Naive thymus-derived CD4-positive, alpha-beta T cell (primary cell): Measurements from ENCODE around the gene SNRPD3. TPM values are rescaled to one million over a fixed set of nuclear protein-coding genes. Genes with fewer than 3 reads are reported as not detected.

Source experiments
- ATAC-seq: fragments of 150-1000 bp; cut with Tn5 transposase; 2 replicates; pipeline ENCODE4 v1.10.0; 2021; ENCODE audit warnings: mild to moderate bottlenecking, moderate library complexity
- CTCF ChIA-PET: fragments of 350-600 bp; sonication (Branson Sonifier 250); formaldehyde crosslinking; loops from one replicate; lab custom pipeline; 2021; ENCODE audit warnings: antibody characterized with exemption; lab: Charles Lee
- POLR2A ChIA-PET: fragments of 350-600 bp; sonication (Branson Sonifier 250); formaldehyde crosslinking; loops from one replicate; lab custom pipeline; 2021; ENCODE audit warnings: antibody characterized with exemption, inconsistent platforms; lab: Charles Lee
- DNase-seq, 9 donors: peaks; one replicate each; pipeline versions ENCODE4 v3.0.0 to v3.0.0-alpha.2; 2020 to 2022; ENCODE audit warnings: mixed read lengths in 1 of 9
- H3K27ac ChIP-seq: one replicate; pipeline ENCODE4 v1.7.0; 2013; ENCODE audit warnings: mild to moderate bottlenecking, low read depth, low read length, moderate library complexity
- H3K27me3 ChIP-seq, 2 donors: one replicate each; pipeline ENCODE4 v1.7.0; 2013; ENCODE audit warnings: low read length in 2 of 2, mild to moderate bottlenecking in 2 of 2, moderate library complexity in 2 of 2; ENCODE audit not compliant: control insufficient read depth in 2 of 2, insufficient read depth in 2 of 2
- H3K36me3 ChIP-seq, 3 experiments: 1 replicate in 2 of 3; 2 replicates in 1 of 3; pipeline ENCODE4 v1.7.0; 2013; ENCODE audit warnings: low read length in 3 of 3, mild to moderate bottlenecking in 3 of 3, moderate library complexity in 1 of 3; ENCODE audit not compliant: insufficient read depth in 3 of 3, control insufficient read depth in 2 of 3
- H3K4me1 ChIP-seq, 2 donors: one replicate each; pipeline ENCODE4 v1.7.0; 2013; ENCODE audit warnings: low read length in 2 of 2, mild to moderate bottlenecking in 2 of 2, moderate library complexity in 1 of 2; ENCODE audit not compliant: control insufficient read depth in 2 of 2, insufficient read depth in 2 of 2
- H3K4me3 ChIP-seq: 2 replicates; pipeline ENCODE4 v1.7.0; 2013; ENCODE audit warnings: mild to moderate bottlenecking, low read length
- H3K9me3 ChIP-seq, 3 experiments: 1 replicate in 2 of 3; 2 replicates in 1 of 3; pipeline ENCODE4 v1.7.0; 2013; ENCODE audit warnings: low read length in 3 of 3; ENCODE audit not compliant: control insufficient read depth in 2 of 3
- H3K27ac Mint-ChIP-seq, 9 donors: one replicate each; pipeline ENCODE4 v1.8.0; 2020 to 2022; ENCODE audit warnings: mixed read lengths in 9 of 9, mild to moderate bottlenecking in 8 of 9, moderate library complexity in 5 of 9, inconsistent platforms in 2 of 9
- H3K27me3 Mint-ChIP-seq, 5 donors: one replicate each; pipeline ENCODE4 v1.8.0; 2021 to 2022; ENCODE audit warnings: mixed read lengths in 5 of 5, mild to moderate bottlenecking in 1 of 5
- H3K36me3 Mint-ChIP-seq, 5 donors: one replicate each; pipeline ENCODE4 v1.8.0; 2020 to 2022; ENCODE audit warnings: mixed read lengths in 5 of 5, mild to moderate bottlenecking in 3 of 5, inconsistent platforms in 1 of 5
- H3K4me1 Mint-ChIP-seq, 7 donors: one replicate each; pipeline ENCODE4 v1.8.0; 2020 to 2022; ENCODE audit warnings: mixed read lengths in 7 of 7, mild to moderate bottlenecking in 3 of 7, inconsistent platforms in 1 of 7
- H3K4me3 Mint-ChIP-seq, 10 donors: one replicate each; pipeline ENCODE4 v1.8.0; 2020 to 2022; ENCODE audit warnings: mild to moderate bottlenecking in 10 of 10, mixed read lengths in 10 of 10, moderate library complexity in 6 of 10, inconsistent platforms in 2 of 10
- H3K9me3 Mint-ChIP-seq, 11 donors: one replicate each; pipeline ENCODE4 v1.8.0; 2020 to 2022; ENCODE audit warnings: mixed read lengths in 11 of 11, mild to moderate bottlenecking in 4 of 11, inconsistent platforms in 1 of 11, moderate library complexity in 1 of 11
- intact Hi-C, 2 donors: fragments of 100-400 bp; cut with micrococcal nuclease; formaldehyde crosslinking; loops; one replicate each; pipeline ENCODE4 v1.15.1; 2023
- polyA plus RNA-seq, 2 donors: library from polyadenylated mRNA; unstranded; fragments of 300-500 nt; fragmentation: Illumina TruSeq; gene quantifications; one replicate each; pipeline ENCODE4 v1.2.3, GENCODE V29; 2021
- total RNA-seq, 6 experiments: library from RNA in 5 of 6; stranded (reverse) in 5 of 6; gene quantifications; 1 replicate in 5 of 6; 2 replicates in 1 of 6; pipeline ENCODE4 v1.2.3 and lab custom pipeline; 2021 to 2026

The SNRPD3 gene
- total and polyA plus RNA-seq, 7 experiments from 2014 or later, result 47.5 to 95.1 (median 83.8) TPM

DNA sequence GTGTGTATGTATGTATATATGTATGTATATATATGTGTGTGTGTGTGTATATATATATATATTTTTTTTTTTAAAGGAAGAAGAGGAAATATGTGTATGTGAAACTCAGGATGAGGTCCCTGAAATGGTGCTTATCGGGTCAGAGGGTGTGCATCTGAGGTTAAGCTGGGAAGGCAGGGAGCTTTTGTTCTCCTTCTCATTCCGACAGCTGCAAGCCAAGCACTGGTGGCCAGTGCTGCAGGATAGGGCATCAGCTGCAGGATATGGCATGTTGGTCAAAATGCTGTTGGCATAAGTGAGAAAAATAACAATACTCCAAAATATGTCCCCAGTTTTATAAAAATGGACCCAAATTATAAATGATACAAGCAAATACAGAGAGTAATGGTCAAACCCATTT lies 7.4 kb downstream of the SNRPD3 start:
- Histone ChIP-seq H3K27me3 (no peaks in the 10 kb centered on the region), H3K27ac (peak overlapping the region; percentile 9), H3K36me3 (peaks cover 6 to 81% (median 13%) of the 10 kb centered on the region in 3 experiments), H3K9me3 (no peaks in the 10 kb centered on the region), H3K4me3 (no peak overlapping the region), H3K4me1 (peaks cover 7 to 29% of the 10 kb centered on the region in 2 donors)
- peak overlapping the region in 1 of 9 donors; percentile 18 for H3K27ac Mint-ChIP-seq
- no peaks in the 10 kb centered on the region for H3K27me3 Mint-ChIP-seq
- H3K4me3 Mint-ChIP-seq, result peak overlapping the region in 2 of 10 donors; percentile 9 to 36
- DNase-seq (no peak), ATAC-seq (no peak)
- peaks cover 32 to 76% (median 63%) of the 10 kb centered on the region in 7 donors for H3K4me1 Mint-ChIP-seq
- CTCF ChIA-PET, result no interaction called here
- POLR2A ChIA-PET, result no interaction called here
- intact Hi-C loops, result no loop called here
- no peaks in the 10 kb centered on the region for H3K9me3 Mint-ChIP-seq
- peaks cover 6 to 23% (median 12%) of the 10 kb centered on the region in 5 donors for H3K36me3 Mint-ChIP-seq

DNA sequence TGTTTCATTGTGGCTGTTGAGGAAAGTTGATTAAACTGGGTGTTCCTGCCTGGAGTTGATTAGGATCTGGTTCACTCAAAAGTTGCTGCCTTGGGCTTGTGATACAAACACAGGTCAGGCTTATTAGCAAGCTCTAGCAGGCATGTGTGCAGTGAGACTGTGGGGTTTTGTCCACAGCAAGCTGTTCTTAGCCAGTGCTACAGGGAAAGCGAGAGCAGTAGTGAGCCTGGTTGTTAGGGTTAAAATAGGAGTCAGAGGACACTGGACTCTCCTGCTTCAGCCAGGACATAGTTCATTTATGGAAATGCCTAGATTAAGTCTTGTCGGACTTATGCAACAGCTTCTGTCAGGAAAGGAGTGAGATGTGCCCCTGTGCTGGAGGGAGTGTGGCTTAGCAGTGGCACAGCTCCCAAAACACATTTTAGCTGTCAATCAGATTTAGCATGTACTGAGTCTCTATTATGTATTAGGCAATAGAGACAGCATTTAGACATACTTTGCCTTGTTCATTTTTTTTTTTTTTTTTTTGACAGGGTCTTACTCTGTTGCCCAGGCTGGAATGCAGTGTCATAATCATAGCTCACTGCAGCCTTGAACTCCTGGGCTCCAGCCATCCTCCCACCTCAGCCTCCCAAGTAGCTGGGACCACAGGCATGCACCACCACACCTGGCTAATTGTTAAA lies 8.7 kb downstream of the SNRPD3 start:
- no peak overlapping the region for H3K4me3 ChIP-seq
- no peaks in the 10 kb centered on the region for H3K27me3 ChIP-seq
- Mint-ChIP-seq H3K4me3 (peak overlapping the region in 5 of 10 donors; percentile 8 to 36 (median 19)), H3K4me1 (peaks cover 25 to 63% (median 50%) of the 10 kb centered on the region in 7 donors), H3K9me3 (no peaks in the 10 kb centered on the region), H3K27me3 (no peaks in the 10 kb centered on the region), H3K27ac (peak overlapping the region in 6 of 9 donors; percentile 45 to 83 (median 74)), H3K36me3 (peaks cover 0 to 25% (median 8%) of the 10 kb centered on the region in 5 donors)
- H3K36me3 ChIP-seq, result peaks cover 13 to 78% (median 18%) of the 10 kb centered on the region in 3 experiments
- H3K9me3 ChIP-seq, result no peaks in the 10 kb centered on the region
- CTCF ChIA-PET, result no interaction called here
- ATAC-seq, result no peak
- POLR2A ChIA-PET, result no interaction called here
- no peak overlapping the region for H3K27ac ChIP-seq
- intact Hi-C loops, result loop anchor here in 1 of 2 donors (1.0 kb wide), 1 partner anchor 14 kb away; no protein-coding TSS in a partner anchor
- no peak for DNase-seq
- peaks cover 7 to 22% of the 10 kb centered on the region in 2 donors for H3K4me1 ChIP-seq

DNA sequence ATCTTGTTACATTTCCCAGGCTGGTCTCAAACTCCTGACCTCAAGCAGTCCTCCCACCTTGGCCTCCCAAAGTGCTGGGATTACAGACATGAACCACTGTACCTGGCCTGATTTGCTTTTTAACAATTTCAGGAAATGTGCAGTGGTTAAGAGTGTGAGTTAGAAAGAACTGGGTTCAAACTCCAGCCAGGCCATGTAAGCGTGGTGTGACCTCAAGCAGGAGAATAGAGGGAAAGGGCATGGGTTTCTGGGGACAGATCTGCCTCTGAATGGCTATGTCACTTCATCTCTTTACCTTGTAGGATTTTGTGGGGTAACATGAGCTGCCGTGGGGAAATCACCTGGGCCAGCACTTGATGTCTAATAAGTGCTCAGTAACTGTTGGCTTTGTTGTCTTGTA lies 9.3 kb downstream of the SNRPD3 start:
- peaks cover 13 to 80% (median 23%) of the 10 kb centered on the region in 3 experiments for H3K36me3 ChIP-seq
- DNase-seq, result no peak
- ChIA-PET CTCF (no interaction called here), POLR2A (no interaction called here)
- ATAC-seq, result no peak
- Mint-ChIP-seq H3K4me3 (peak overlapping the region in 2 of 10 donors; percentile 4 to 23), H3K27ac (peak overlapping the region in 2 of 9 donors; percentile 39 to 83), H3K36me3 (peaks cover 0 to 28% (median 8%) of the 10 kb centered on the region in 5 donors), H3K9me3 (no peaks in the 10 kb centered on the region), H3K4me1 (peaks cover 25 to 58% (median 45%) of the 10 kb centered on the region in 7 donors), H3K27me3 (no peaks in the 10 kb centered on the region)
- no peak overlapping the region for H3K4me3 ChIP-seq
- no peaks in the 10 kb centered on the region for H3K9me3 ChIP-seq
- H3K27ac ChIP-seq, result no peak overlapping the region
- intact Hi-C loops, result no loop called here
- peaks cover 7 to 20% of the 10 kb centered on the region in 2 donors for H3K4me1 ChIP-seq
- no peaks in the 10 kb centered on the region for H3K27me3 ChIP-seq

DNA sequence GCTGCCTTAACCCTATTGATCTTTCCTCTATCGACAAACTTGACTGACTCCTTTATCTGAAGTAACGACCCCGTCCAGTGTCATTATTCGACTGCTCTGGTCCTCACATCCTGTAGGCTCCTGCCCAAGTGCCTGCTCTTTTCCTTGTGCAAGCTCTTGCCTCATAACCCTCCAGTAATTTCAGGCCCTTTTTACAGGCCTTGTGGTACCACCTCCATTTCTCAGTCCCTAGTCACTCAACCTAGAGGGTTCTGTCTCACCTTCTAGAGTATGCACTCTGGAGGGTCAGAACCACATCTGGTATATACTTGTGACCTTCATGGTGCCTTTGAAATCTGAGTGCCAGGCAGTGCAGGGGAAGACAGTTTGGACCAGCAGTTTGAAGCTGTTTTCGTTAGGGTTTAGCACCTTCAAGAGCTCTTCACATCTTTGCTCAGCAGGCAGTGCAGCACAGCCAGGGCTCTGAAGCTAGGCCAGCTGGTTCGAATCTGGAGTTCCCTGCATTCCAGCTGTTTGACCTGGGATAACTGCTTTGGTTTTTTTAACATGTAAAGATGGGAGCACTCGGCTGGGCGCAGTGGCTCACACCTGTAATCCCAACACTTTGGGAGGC lies 11.2 kb downstream of the SNRPD3 start:
- ATAC-seq, result no peak
- DNase-seq, result no peak
- Mint-ChIP-seq H3K27me3 (no peaks in the 10 kb centered on the region), H3K36me3 (peaks cover 0 to 34% (median 13%) of the 10 kb centered on the region in 5 donors), H3K9me3 (no peaks in the 10 kb centered on the region), H3K4me3 (no peak overlapping the region), H3K27ac (peak overlapping the region in 4 of 9 donors; percentile 32 to 83 (median 50)), H3K4me1 (peaks cover 21 to 49% (median 36%) of the 10 kb centered on the region in 7 donors)
- Histone ChIP-seq H3K27ac (no peak overlapping the region), H3K36me3 (peaks cover 22 to 87% (median 23%) of the 10 kb centered on the region in 3 experiments), H3K27me3 (no peaks in the 10 kb centered on the region), H3K4me1 (peaks cover 7 to 20% of the 10 kb centered on the region in 2 donors), H3K9me3 (no peaks in the 10 kb centered on the region), H3K4me3 (no peak overlapping the region)
- CTCF ChIA-PET, result no interaction called here
- intact Hi-C loops, result no loop called here
- POLR2A ChIA-PET, result no interaction called here

DNA sequence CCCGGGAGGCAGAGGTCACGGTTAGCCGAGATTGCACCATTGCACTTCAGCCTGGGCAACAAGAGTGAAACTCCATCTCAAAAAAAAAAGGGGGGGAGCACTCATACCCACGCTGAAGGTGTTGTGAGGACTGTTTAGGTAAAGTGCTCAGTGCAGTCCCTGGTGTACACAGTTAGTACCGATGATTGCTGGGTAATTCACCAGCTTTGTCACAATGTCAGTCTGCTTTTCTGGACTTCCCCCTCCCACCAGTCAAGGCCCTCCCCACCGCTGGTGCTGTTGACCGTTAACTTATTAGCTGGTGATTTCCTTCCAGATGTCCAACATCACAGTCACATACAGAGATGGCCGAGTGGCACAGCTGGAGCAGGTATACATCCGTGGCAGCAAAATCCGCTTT lies 11.9 kb downstream of the SNRPD3 start:
- Histone ChIP-seq H3K4me1 (peaks cover 7 to 17% of the 10 kb centered on the region in 2 donors), H3K27ac (no peak overlapping the region), H3K9me3 (no peaks in the 10 kb centered on the region), H3K4me3 (no peak overlapping the region), H3K36me3 (peaks cover 23 to 90% (median 26%) of the 10 kb centered on the region in 3 experiments), H3K27me3 (no peaks in the 10 kb centered on the region)
- Mint-ChIP-seq H3K9me3 (no peaks in the 10 kb centered on the region), H3K27me3 (no peaks in the 10 kb centered on the region), H3K4me1 (peaks cover 19 to 45% (median 33%) of the 10 kb centered on the region in 7 donors), H3K36me3 (peaks cover 0 to 37% (median 11%) of the 10 kb centered on the region in 5 donors), H3K4me3 (no peak overlapping the region), H3K27ac (no peak overlapping the region)
- ATAC-seq (no peak), DNase-seq (no peak)
- POLR2A ChIA-PET, result no interaction called here
- CTCF ChIA-PET, result no interaction called here
- intact Hi-C loops, result no loop called here

DNA sequence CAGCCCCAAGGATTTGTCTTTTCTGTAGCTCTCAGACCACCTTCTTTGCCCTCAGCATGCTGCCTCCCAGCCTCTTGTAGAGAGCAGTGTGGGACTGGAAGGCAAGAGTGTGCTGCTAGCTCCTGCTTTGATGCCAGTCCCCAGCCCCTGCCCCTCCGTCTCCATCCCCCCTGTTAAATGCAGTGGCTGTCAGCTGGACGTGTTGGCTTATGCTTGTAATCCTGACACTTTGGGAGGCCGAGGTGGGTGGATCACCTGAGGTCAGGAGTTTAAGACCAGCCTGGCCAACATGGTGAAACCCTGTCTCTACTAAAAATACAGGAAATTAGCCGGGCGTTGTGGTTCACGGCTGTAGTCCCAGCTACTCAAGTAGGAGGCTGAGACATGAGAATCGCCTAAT lies 15.5 kb downstream of the SNRPD3 start:
- H3K9me3 Mint-ChIP-seq, result no peaks in the 10 kb centered on the region
- H3K4me1 ChIP-seq, result no peaks in the 10 kb centered on the region
- no peak overlapping the region for H3K4me3 ChIP-seq
- peak overlapping the region in 1 of 9 donors; percentile 26 for H3K27ac Mint-ChIP-seq
- peaks cover 5 to 52% (median 25%) of the 10 kb centered on the region in 5 donors for H3K36me3 Mint-ChIP-seq
- H3K4me1 Mint-ChIP-seq, result peaks cover 7 to 11% (median 7%) of the 10 kb centered on the region in 7 donors
- no peaks in the 10 kb centered on the region for H3K27me3 Mint-ChIP-seq
- no peak overlapping the region for H3K4me3 Mint-ChIP-seq
- no peaks in the 10 kb centered on the region for H3K27me3 ChIP-seq
- H3K27ac ChIP-seq, result no peak overlapping the region
- H3K9me3 ChIP-seq, result no peaks in the 10 kb centered on the region
- ChIA-PET CTCF (no interaction called here), POLR2A (interaction anchor here (0.7 kb wide), 1 partner anchor 272 kb away, joined by 3 read pairs; no protein-coding TSS in a partner anchor)
- intact Hi-C loops, result no loop called here
- DNase-seq, result no peak
- H3K36me3 ChIP-seq, result peaks cover 23 to 85% (median 23%) of the 10 kb centered on the region in 3 experiments
- no peak for ATAC-seq
